A549 (cell line): ENCODE measurements around the gene SUPT3H. TPM values are rescaled to one million over a fixed set of nuclear protein-coding genes. Genes with fewer than 3 reads are reported as not detected.

Experiments
- ATAC-seq, 2 experiments: fragments of 200-7000 bp in 1 of 2; fragments of >200 bp in 1 of 2; cut with Nextera tagmentation in 1 of 2; cut with Tn5 transposase in 1 of 2; 3 replicates each; pipeline versions ENCODE4 v1.8.0 to v1.9.1; 2018 to 2020; ENCODE audit warnings: mild to moderate bottlenecking in 1 of 2, moderate library complexity in 1 of 2
- CTCF ChIA-PET: fragments of 300-600 bp; sonication (Branson Sonifier 250); formaldehyde crosslinking; extraction: SDS; loops from one replicate; lab custom pipeline; 2021; ENCODE audit warnings: antibody characterized with exemption, inconsistent platforms; lab: Yijun Ruan, JAX
- POLR2A ChIA-PET: fragments of 350-600 bp; formaldehyde crosslinking; extraction: SDS; loops from one replicate; lab custom pipeline; 2021; ENCODE audit warnings: antibody characterized with exemption, inconsistent platforms; lab: Yijun Ruan, JAX
- DNase-seq, 2 experiments: peaks; one replicate each; pipeline versions ENCODE4 v3.0.0 to v3.0.0-alpha.2; 2011 to 2016; ENCODE audit warnings: low read depth in 1 of 2, low spot score in 1 of 2
- FAIRE-seq: peaks from 2 replicates; lab custom pipeline; 2011; peaks lifted over from hg19 to GRCh38; lab: Jason Lieb, UNC
- H3K27ac ChIP-seq, 2 experiments: fragments of >200 bp; sonication (Bioruptor Twin); formaldehyde crosslinking; 3 replicates each; pipeline ENCODE4 v1.5.1; 2016 to 2017
- H3K4me1 ChIP-seq: fragments of >200 bp; sonication (Bioruptor Twin); formaldehyde crosslinking; 3 replicates; pipeline ENCODE4 v1.6.1; 2016
- H3K4me2 ChIP-seq: fragments of >200 bp; sonication (Bioruptor Twin); formaldehyde crosslinking; 3 replicates; pipeline ENCODE4 v1.6.1; 2016
- H3K4me3 ChIP-seq: fragments of >200 bp; sonication (Bioruptor Twin); formaldehyde crosslinking; 3 replicates; pipeline ENCODE4 v1.5.1; 2016
- H3K9me3 ChIP-seq: fragments of >200 bp; sonication (Bioruptor Twin); formaldehyde crosslinking; 3 replicates; pipeline ENCODE4 v1.6.1; 2016
- CBX2 ChIP-seq: fragments of 200-600 bp; sonication (generic); IDR thresholded peaks from 2 replicates; pipeline ENCODE4 v1.6.1; 2016; ENCODE audit warnings: low read depth, mild to moderate bottlenecking, borderline replicate concordance
- E2F6 ChIP-seq: IDR thresholded peaks from 2 replicates; pipeline ENCODE4 v1.6.1; 2012; ENCODE audit warnings: low read depth, borderline replicate concordance
- EHF ChIP-seq: fragments of 250-450 bp; sonication (Bioruptor Pico); IDR thresholded peaks from 2 replicates; pipeline ENCODE4 v1.5.0; 2020; ENCODE audit warnings: mild to moderate bottlenecking
- EHMT2 ChIP-seq: fragments of 200-600 bp; sonication (generic); IDR thresholded peaks from 2 replicates; pipeline ENCODE4 v1.6.1; 2016; ENCODE audit warnings: antibody characterized with exemption, low read depth, mild to moderate bottlenecking, moderate library complexity
- FOSB ChIP-seq: fragments of 250-450 bp; sonication (Bioruptor Pico); IDR thresholded peaks from 2 replicates; pipeline ENCODE4 v1.5.0; 2020; ENCODE audit warnings: mild to moderate bottlenecking, moderate library complexity
- FOXS1 ChIP-seq: fragments of 250-450 bp; sonication (Bioruptor Pico); IDR thresholded peaks from 2 replicates; pipeline ENCODE4 v1.5.0; 2020; ENCODE audit warnings: mild to moderate bottlenecking, moderate library complexity
- GATA3 ChIP-seq: IDR thresholded peaks from 2 replicates; pipeline ENCODE4 v1.6.1; 2012; ENCODE audit warnings: borderline replicate concordance
- HDAC2 ChIP-seq: fragments of 200-600 bp; sonication (generic); IDR thresholded peaks from 2 replicates; pipeline ENCODE4 v1.6.1; 2016
- HES2 ChIP-seq: fragments of >200 bp; sonication (Bioruptor Twin); formaldehyde crosslinking; IDR thresholded peaks from 2 replicates; pipeline ENCODE4 v1.6.1; 2016
- HEYL ChIP-seq: fragments of 250-450 bp; sonication (Bioruptor Pico); IDR thresholded peaks from 2 replicates; pipeline ENCODE4 v1.8.0; 2021; ENCODE audit warnings: mild to moderate bottlenecking, moderate library complexity
- HMGXB4 ChIP-seq: fragments of 250-450 bp; sonication (Bioruptor Pico); IDR thresholded peaks from 2 replicates; pipeline ENCODE4 v1.5.0; 2021; ENCODE audit warnings: mild to moderate bottlenecking, moderate library complexity, borderline replicate concordance
- HOXB13 ChIP-seq: fragments of 250-450 bp; sonication (Bioruptor Pico); IDR thresholded peaks from 2 replicates; pipeline ENCODE4 v1.5.0; 2020; ENCODE audit warnings: low read depth, mild to moderate bottlenecking, moderate library complexity
- JUN ChIP-seq, 2 experiments: fragments of >200 bp; sonication (Bioruptor Twin); formaldehyde crosslinking; IDR thresholded peaks; 2 replicates in 1 of 2; 3 replicates in 1 of 2; pipeline ENCODE4 v1.6.1; 2016 to 2017
- MAX ChIP-seq: IDR thresholded peaks from 2 replicates; pipeline ENCODE4 v1.6.1; 2012
- NPAS2 ChIP-seq: fragments of 250-450 bp; sonication (Bioruptor Pico); IDR thresholded peaks from 2 replicates; pipeline ENCODE4 v1.8.0; 2022; ENCODE audit warnings: mild to moderate bottlenecking, moderate library complexity, borderline replicate concordance
- NR3C1 ChIP-seq: fragments of >200 bp; sonication (Bioruptor Twin); formaldehyde crosslinking; IDR thresholded peaks from 3 replicates; pipeline ENCODE4 v1.6.1; 2017
- PHF8 ChIP-seq: fragments of 200-600 bp; sonication (generic); IDR thresholded peaks from 2 replicates; pipeline ENCODE4 v1.6.1; 2016; ENCODE audit warnings: low read depth, mild to moderate bottlenecking, antibody characterized with exemption, moderate library complexity, borderline replicate concordance
- RAD21 ChIP-seq, 2 experiments: fragments of >200 bp in 1 of 2; sonication (Bioruptor Twin) in 1 of 2; formaldehyde crosslinking in 1 of 2; IDR thresholded peaks in 1 of 2; conservative IDR thresholded peaks in 1 of 2; 2 replicates in 1 of 2; 3 replicates in 1 of 2; pipeline ENCODE4 v1.6.1; 2012 to 2018; ENCODE audit warnings: inconsistent platforms in 1 of 2
- RFX5 ChIP-seq: fragments of 450-650 bp; IDR thresholded peaks from 2 replicates; pipeline ENCODE4 v1.7.1; 2014; ENCODE audit warnings: antibody characterized with exemption, mild to moderate bottlenecking, moderate library complexity
- SREBF2 ChIP-seq: fragments of 450-650 bp; IDR thresholded peaks from 2 replicates; pipeline ENCODE4 v1.6.1; 2014; ENCODE audit warnings: mild to moderate bottlenecking, moderate library complexity
- TFCP2L1 ChIP-seq: fragments of 250-450 bp; sonication (Bioruptor Pico); IDR thresholded peaks from 2 replicates; pipeline ENCODE4 v1.5.0; 2021; ENCODE audit warnings: mild to moderate bottlenecking
- TP53 ChIP-seq: fragments of 250-450 bp; sonication (Bioruptor Pico); IDR thresholded peaks from 2 replicates; pipeline ENCODE4 v1.5.0; 2021; ENCODE audit warnings: mild to moderate bottlenecking, moderate library complexity
- WGBS: methylation state at CpG from one replicate; pipeline ENCODE4 v1.1.6; 2017; ENCODE audit errors: missing lambda C conversion rate; 5-methylcytosine and 5-hydroxymethylcytosine counted together
- polyA plus RNA-seq, 4 experiments: library from polyadenylated mRNA; depleted of rRNA in 3 of 4; stranded (reverse); fragments of >200 nt; fragmentation: RNase III in 1 of 4; extraction: RNeasy Plus Mini Kit Qiagen cat#74134 plus additional on column Dnase treatment in 1 of 4; gene quantifications; 2 replicates in 3 of 4; 3 replicates in 1 of 4; pipeline ENCODE4 v1.2.3, GENCODE V29; 2011 to 2017

SUPT3H gene
- polyA plus RNA-seq, 2 of the 4 experiments (the other 2 are of a cell fraction): 4.3 to 6.2 TPM

- ChIA-PET POLR2A (no interaction called here), CTCF (no interaction called here)
- Histone ChIP-seq H3K9me3 (no peaks in the 10 kb centered on the region), H3K27ac (no peak overlapping the region), H3K4me1 (no peaks in the 10 kb centered on the region), H3K4me3 (no peak overlapping the region), H3K4me2 (no peak overlapping the region)
- ATAC-seq (no peak), DNase-seq (no peak), FAIRE-seq (no peak)
- WGBS: 75% methylated on average over 3 of the region's 3 CpGs
- TF ChIP-seq EHMT2: no peak
- TF ChIP-seq TFCP2L1 (CRISPR knock-in tag): no peak
- TF ChIP-seq MAX: no peak
- TF ChIP-seq CBX2: no peak
- TF ChIP-seq NR3C1: no peak
- TF ChIP-seq HES2: no peak
- TF ChIP-seq SREBF2: no peak
- TF ChIP-seq TP53 (CRISPR knock-in tag): no peak
- TF ChIP-seq FOSB: no peak
These were observed 203.7 kb downstream of the SUPT3H start for GRCh38 chr6:45174045-45174444.

GRCh38 chr6:45171380-45171779 is 206.4 kb downstream of the SUPT3H start:
- WGBS: 35% methylated on average over 1 of the region's 1 CpG
- Histone ChIP-seq H3K4me3 (no peak overlapping the region), H3K4me2 (no peak overlapping the region), H3K4me1 (no peaks in the 10 kb centered on the region), H3K9me3 (no peaks in the 10 kb centered on the region), H3K27ac (no peak overlapping the region)
- FAIRE-seq (no peak), DNase-seq (no peak), ATAC-seq (no peak)
- ChIA-PET POLR2A (no interaction called here), CTCF (no interaction called here)
- no peak for TF ChIP-seq GATA3
- TF ChIP-seq NPAS2 (CRISPR knock-in tag): no peak

- H3K4me3 ChIP-seq: no peak overlapping the region
- FAIRE-seq: no peak
- ChIA-PET CTCF (no interaction called here), POLR2A (no interaction called here)
- DNase-seq: no peak
- H3K9me3 ChIP-seq: no peaks in the 10 kb centered on the region
- no peak for TF ChIP-seq NR3C1
- no peak for TF ChIP-seq HEYL
- no peak for TF ChIP-seq E2F6
- no peak for TF ChIP-seq EHF (CRISPR knock-in tag)
- TF ChIP-seq RFX5: no peak
- TF ChIP-seq HDAC2: no peak
- no peaks in the 10 kb centered on the region for H3K4me1 ChIP-seq
- H3K27ac ChIP-seq: no peak overlapping the region
- WGBS: 84% methylated on average over 2 of the region's 2 CpGs
- ATAC-seq: no peak
- no peak overlapping the region for H3K4me2 ChIP-seq
These were observed 207.4 kb downstream of the SUPT3H start for GRCh38 chr6:45170309-45170708.

GRCh38 chr6:45169815-45170214 is 207.9 kb downstream of the SUPT3H start:
- POLR2A ChIA-PET: no interaction called here
- no peak for FAIRE-seq
- no peak overlapping the region for H3K4me3 ChIP-seq
- no peak for ATAC-seq
- H3K4me2 ChIP-seq: no peak overlapping the region
- no peak for DNase-seq
- H3K27ac ChIP-seq: no peak overlapping the region
- no peaks in the 10 kb centered on the region for H3K4me1 ChIP-seq
- TF ChIP-seq HOXB13 (CRISPR knock-in tag) (no peak), FOXS1 (no peak), HMGXB4 (no peak), GATA3 (no peak), RAD21 (conservative IDR thresholded peaks at IDR 0.05 in 1 of 2, IDR thresholded peaks at IDR 0.05 in 1 of 2) (no peak), PHF8 (no peak), HDAC2 (no peak), RFX5 (no peak), MAX (no peak), FOSB (no peak), JUN (IDR thresholded peaks at IDR 0.05) (no peak)
- TF ChIP-seq, all 56 proteins: peak for 0
- 59% methylated on average over 2 of the region's 2 CpGs for WGBS
- no peaks in the 10 kb centered on the region for H3K9me3 ChIP-seq
- CTCF ChIA-PET: no interaction called here
